Natural killer cell (primary cell): ENCODE data around the gene NECTIN3. TPM values are rescaled to one million over a fixed set of nuclear protein-coding genes. Genes with fewer than 3 reads are reported as not detected.
A peak's percentile ranks its signal among the peaks of the same experiment; 100 is the strongest.

Experiments
- ATAC-seq, 3 donors: fragments of 150-1000 bp in 2 of 3; fragments of 200-7000 bp in 1 of 3; cut with Tn5 transposase; 1 replicate in 1 of 3; 2 replicates in 2 of 3; pipeline ENCODE4 v1.10.0; 2021; ENCODE audit warnings: mild to moderate bottlenecking in 2 of 3, moderate library complexity in 2 of 3
- DNase-seq, 2 donors: peaks; one replicate each; pipeline versions ENCODE4 v3.0.0 to v3.0.0-alpha.2; 2013 to 2021; ENCODE audit warnings: mixed read lengths in 1 of 2
- H3K27ac ChIP-seq: one replicate; pipeline ENCODE4 v1.5.1; 2013; ENCODE audit warnings: mild to moderate bottlenecking, low read length
- H3K27me3 ChIP-seq: one replicate; pipeline ENCODE4 v1.6.1; 2013; ENCODE audit warnings: low read length; ENCODE audit not compliant: control insufficient read depth, insufficient read depth
- H3K36me3 ChIP-seq: one replicate; pipeline ENCODE4 v1.6.1; 2013; ENCODE audit warnings: low read length; ENCODE audit not compliant: control insufficient read depth, insufficient read depth
- H3K4me1 ChIP-seq: one replicate; pipeline ENCODE4 v1.6.1; 2013; ENCODE audit warnings: low read length; ENCODE audit not compliant: control insufficient read depth, insufficient read depth
- H3K4me3 ChIP-seq: one replicate; pipeline ENCODE4 v1.5.1; 2013; ENCODE audit warnings: low read length
- H3K9me3 ChIP-seq: one replicate; pipeline ENCODE4 v1.6.1; 2013; ENCODE audit warnings: low read length; ENCODE audit not compliant: control insufficient read depth, insufficient read depth
- H3K27ac Mint-ChIP-seq, 2 donors: one replicate each; pipeline ENCODE4 v1.8.0; 2022; ENCODE audit warnings: mild to moderate bottlenecking in 2 of 2, mixed read lengths in 2 of 2, moderate library complexity in 1 of 2
- H3K27me3 Mint-ChIP-seq, 2 donors: one replicate each; pipeline ENCODE4 v1.8.0; 2022; ENCODE audit warnings: low read depth in 2 of 2, mixed read lengths in 2 of 2
- H3K36me3 Mint-ChIP-seq: one replicate; pipeline ENCODE4 v1.8.0; 2022; ENCODE audit warnings: mixed read lengths
- H3K4me1 Mint-ChIP-seq, 2 donors: one replicate each; pipeline ENCODE4 v1.8.0; 2022; ENCODE audit warnings: mixed read lengths in 2 of 2
- H3K4me3 Mint-ChIP-seq: one replicate; pipeline ENCODE4 v1.8.0; 2022; ENCODE audit warnings: mild to moderate bottlenecking, moderate library complexity, mixed read lengths
- H3K9me3 Mint-ChIP-seq, 2 donors: one replicate each; pipeline ENCODE4 v1.8.0; 2022; ENCODE audit warnings: mixed read lengths in 2 of 2
- CTCF ChIP-seq: fragments of 200-600 bp; IDR thresholded peaks from one replicate; pipeline ENCODE4 v1.8.0; 2022; ENCODE audit warnings: antibody characterized with exemption
- WGBS: methylation state at CpG from one replicate; pipeline ENCODE4 v1.1.7; 2013; ENCODE audit warnings: missing lambda C conversion rate; ENCODE audit not compliant: insufficient coverage; 5-methylcytosine and 5-hydroxymethylcytosine counted together
- intact Hi-C: fragments of 100-400 bp; cut with micrococcal nuclease; formaldehyde crosslinking; loops from one replicate; pipeline ENCODE4 v1.14.2; 2022
- total RNA-seq, 4 donors: library from RNA; stranded (reverse); fragments of 120-200 nt in 1 of 4; gene quantifications; one replicate each; pipeline versions ENCODE4 v1.2.3 to v1.2.4, GENCODE V29; 2013 to 2022

Gene NECTIN3
- total RNA-seq, 3 donors from 2014 or later (not counting 1 experiment from before 2014, with no cell fraction given): 0.26 to 3.7 (median 2.3) TPM

- Mint-ChIP-seq H3K36me3 (no peaks in the 10 kb centered on the region), H3K27me3 (peaks cover 19 to 37% of the 10 kb centered on the region in 2 donors), H3K9me3 (peaks cover 0 to 2% of the 10 kb centered on the region in 2 donors), H3K27ac (no peak overlapping the region), H3K4me1 (no peaks in the 10 kb centered on the region), H3K4me3 (no peak overlapping the region)
- intact Hi-C loops: no loop called here
- no peak for TF ChIP-seq CTCF
- Histone ChIP-seq H3K27ac (no peak overlapping the region), H3K36me3 (no peaks in the 10 kb centered on the region), H3K9me3 (no peaks in the 10 kb centered on the region), H3K4me1 (no peaks in the 10 kb centered on the region), H3K4me3 (no peak overlapping the region), H3K27me3 (no peaks in the 10 kb centered on the region)
- no peak for DNase-seq
- no peak for ATAC-seq
Observed at GRCh38 chr3:111051354-111051753, 20.3 kb upstream of the NECTIN3 start.

- Mint-ChIP-seq H3K27me3 (peaks cover 11 to 16% of the 10 kb centered on the region in 2 donors), H3K36me3 (no peaks in the 10 kb centered on the region), H3K4me3 (no peak overlapping the region), H3K9me3 (no peaks in the 10 kb centered on the region), H3K4me1 (peaks cover 26 to 31% of the 10 kb centered on the region in 2 donors), H3K27ac (peak overlapping the region in 1 of 2 donors; percentile 47)
- no peaks in the 10 kb centered on the region for H3K36me3 ChIP-seq
- H3K4me1 ChIP-seq: peaks cover 19% of the 10 kb centered on the region
- peaks cover 2% of the 10 kb centered on the region for H3K27me3 ChIP-seq
- H3K27ac ChIP-seq: no peak overlapping the region
- DNase-seq (no peak), ATAC-seq (no peak)
- H3K9me3 ChIP-seq: no peaks in the 10 kb centered on the region
- intact Hi-C loops: no loop called here
- TF ChIP-seq CTCF: no peak
- no CpG with 5 or more reads among the region's 1 CpG for WGBS
- H3K4me3 ChIP-seq: no peak overlapping the region
Observed at GRCh38 chr3:111068574-111068973, 3.0 kb upstream of the NECTIN3 start.

- Mint-ChIP-seq H3K4me1 (peaks cover 27 to 32% of the 10 kb centered on the region in 2 donors), H3K36me3 (no peaks in the 10 kb centered on the region), H3K27ac (peak overlapping the region; percentile 61 to 88), H3K9me3 (no peaks in the 10 kb centered on the region), H3K4me3 (peak overlapping the region; percentile 91), H3K27me3 (peaks cover 25 to 28% of the 10 kb centered on the region in 2 donors)
- Histone ChIP-seq H3K9me3 (no peaks in the 10 kb centered on the region), H3K4me1 (peaks cover 19% of the 10 kb centered on the region), H3K36me3 (no peaks in the 10 kb centered on the region), H3K4me3 (peak overlapping the region; percentile 48), H3K27me3 (peaks cover 18% of the 10 kb centered on the region), H3K27ac (no peak overlapping the region)
- intact Hi-C loops: loop anchor here (5.0 kb wide), 2 partner anchors 167 to 472 kb away; partner anchors contain the start of gene CD96
- no peak for TF ChIP-seq CTCF
- ATAC-seq (no peak), DNase-seq (peak in 1 of 2 donors; percentile 39)
- WGBS: 23% methylated on average over 25 of the region's 25 CpGs
Observed at GRCh38 chr3:111069974-111070771, 1.4 kb upstream of the NECTIN3 start.
